Stimulated activated CD4-positive, alpha-beta T cell treated with anti-CD3 and anti-CD28 coated beads, TNF-alpha, amount 100 ng/mL, for 24 hours (primary cell): ENCODE data around the gene PLEKHM3.
"Not testable (repeated sequence)": the region's sequence is repeated elsewhere in the genome, so short reads cannot be mapped to it uniquely, and the experiment has no call there.

Source experiments
- DNase-seq, 3 experiments: peaks; one replicate each; pipeline ENCODE4 v3.0.0-alpha.2; 2020; ENCODE audit warnings: low read depth in 3 of 3

Gene PLEKHM3

DNA sequence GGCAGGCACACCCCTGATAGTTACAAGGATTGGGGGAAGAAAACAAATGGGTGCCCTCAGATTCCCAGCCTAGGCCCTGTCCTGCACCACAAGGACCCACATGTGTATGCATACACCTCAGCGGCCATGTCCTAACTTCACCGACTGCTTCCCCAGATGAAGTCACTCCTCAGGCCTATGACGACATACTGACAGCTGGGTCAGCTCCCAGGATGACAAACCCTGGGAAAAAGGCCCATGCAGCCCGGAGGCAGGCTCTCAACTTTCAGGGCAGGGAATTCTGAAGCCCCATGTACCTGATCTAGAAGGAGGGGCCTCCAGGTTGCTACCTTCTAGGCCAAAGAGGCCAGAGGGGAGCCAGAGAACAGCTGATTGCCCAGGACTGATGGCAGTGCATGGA, 11.0 kb upstream of the PLEKHM3 start:
- DNase-seq: no peak

DNA sequence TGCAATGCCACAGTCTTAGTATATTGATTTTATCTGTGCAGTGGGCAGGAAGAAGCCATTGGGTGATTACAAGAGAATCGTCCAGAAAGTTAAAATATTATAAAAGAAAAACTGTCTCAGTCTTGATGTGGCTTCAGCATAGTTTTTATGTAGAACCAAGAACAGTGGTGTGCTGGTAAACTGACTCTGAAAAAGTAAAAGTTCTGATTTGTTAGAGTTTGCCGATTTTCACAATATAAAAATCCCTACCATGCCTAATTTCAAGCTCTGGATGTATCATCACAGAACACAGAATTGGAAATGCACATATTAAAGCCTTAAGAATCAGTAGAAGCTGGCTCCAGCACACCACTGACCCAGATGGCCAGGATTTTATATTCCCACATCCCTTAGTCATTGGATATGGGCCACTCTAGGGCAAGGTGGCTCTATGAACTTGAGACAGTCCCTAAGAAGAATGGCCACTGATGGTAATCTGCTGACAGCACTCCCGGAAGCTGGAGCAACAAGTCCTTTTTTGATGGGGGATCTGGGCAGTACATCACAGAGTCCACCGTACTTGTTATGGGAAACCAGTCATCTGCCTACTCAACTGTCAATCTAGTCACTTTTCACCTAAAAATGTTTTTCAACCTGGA, 9.3 kb upstream of the PLEKHM3 start:
- no peak for DNase-seq

DNA sequence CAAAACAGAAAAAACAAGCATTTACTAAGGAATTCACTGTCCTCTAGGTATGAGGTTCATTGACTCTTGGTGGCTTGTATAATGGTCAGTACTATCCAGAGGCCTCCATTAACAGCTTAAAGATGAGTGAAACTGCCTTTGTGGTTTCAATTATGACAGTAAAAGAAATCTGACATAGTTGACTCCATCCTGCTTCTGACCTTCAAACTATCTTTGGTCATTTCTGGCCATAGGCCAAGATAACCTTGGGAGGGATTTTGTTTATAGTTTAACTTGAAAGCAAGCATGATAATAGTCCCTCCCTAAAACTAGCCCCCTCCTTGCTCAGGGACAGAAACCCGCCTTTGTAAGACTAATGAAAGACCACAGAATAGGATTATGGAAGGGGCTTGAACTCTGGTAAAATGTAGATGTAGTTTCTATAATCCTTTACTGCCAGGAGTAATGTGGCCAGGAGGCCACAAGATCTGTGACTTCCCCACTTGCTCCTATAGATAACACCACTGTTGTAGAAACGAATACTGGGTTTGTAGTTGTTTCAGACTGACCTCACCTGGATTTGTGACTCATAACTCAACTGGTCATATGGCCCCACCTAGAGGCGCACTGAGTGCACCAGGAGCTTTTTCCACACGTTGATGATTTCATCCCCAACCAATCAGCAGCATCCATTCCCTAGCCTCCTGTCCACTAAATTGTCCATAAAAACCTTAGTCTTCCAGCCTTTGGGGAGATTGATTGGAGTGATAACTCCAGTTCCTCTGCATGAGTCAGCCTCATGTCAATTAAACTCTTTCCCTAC, 8.6 kb upstream of the PLEKHM3 start:
- peak in 1 of 3 experiments; percentile 11 for DNase-seq

DNA sequence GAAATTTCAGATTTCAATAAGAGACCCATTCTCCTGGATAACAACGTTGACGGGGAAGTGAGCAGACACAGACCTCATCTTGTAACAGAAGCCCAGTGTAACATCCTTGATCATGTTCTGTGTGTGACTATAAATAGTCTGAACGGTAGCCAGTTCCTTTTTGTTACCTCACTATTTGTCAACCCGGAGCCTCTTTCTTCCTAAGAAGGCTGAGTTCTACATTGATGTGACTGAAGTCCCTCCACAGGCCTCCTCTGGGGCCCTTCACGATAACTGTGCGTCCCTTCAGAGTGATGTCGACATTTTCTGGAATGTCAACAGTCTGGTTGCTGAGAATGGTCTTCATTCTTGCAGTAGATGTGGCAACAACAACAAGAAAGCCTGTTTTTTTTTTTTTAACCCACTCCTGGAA, 6.3 kb upstream of the PLEKHM3 start:
- no peak for DNase-seq

DNA sequence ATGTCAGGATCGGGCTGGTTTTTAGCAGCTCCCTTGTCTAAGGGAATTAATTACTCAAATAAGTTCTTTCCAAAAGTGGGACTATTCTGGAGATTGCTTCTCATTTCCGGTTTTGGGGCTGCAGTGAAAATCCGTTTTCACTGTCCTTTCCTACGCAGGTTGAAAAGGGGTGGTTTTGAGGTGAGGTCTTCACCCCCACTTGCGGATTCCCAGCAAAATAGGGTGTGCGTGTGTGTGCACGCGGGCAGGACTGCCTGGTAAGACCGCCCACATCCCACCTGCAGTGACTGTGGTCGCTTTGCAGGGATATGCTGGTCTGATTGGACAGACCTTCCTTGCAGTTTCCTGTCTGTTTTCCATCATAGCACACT, 472 bp upstream of the PLEKHM3 start:
- DNase-seq: peak in 1 of 3 experiments; percentile 45

DNA sequence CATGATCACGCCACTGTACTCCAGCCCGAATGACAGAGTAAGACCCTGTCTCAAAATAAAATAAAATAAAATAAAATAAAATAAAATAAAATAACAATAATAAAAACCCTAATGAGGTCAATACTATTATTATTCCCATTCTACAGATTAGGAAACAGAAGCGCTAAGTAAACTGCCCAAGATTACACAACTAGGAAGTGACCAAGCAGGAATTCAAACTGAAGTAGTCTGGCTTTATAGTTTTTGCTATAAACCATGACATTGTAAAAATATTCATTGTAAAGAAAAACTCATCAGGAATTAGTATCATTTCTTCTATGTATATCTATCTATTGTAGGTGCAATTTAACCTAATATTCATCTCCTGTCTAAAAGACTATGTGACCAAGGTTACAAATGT, 1.2 kb downstream of the PLEKHM3 start:
- no peak for DNase-seq

DNA sequence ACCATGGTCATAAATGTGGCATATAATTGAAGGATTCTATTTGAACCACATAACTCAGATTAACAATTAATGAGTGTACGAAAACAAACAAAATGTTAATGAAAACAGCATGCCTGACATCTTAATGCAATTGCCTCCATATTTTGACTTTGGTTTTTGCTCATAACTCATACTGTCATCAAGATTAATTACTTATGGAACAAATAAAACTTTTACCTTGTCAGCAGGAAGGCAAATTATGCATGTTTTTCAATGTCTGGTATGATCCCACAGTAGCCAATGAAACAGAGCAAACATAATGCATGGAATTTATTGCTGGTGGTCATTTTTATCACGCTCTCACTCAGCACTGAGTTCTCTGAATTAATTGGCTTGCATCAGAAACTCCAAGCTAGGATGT, 5.1 kb downstream of the PLEKHM3 start:
- no peak for DNase-seq

DNA sequence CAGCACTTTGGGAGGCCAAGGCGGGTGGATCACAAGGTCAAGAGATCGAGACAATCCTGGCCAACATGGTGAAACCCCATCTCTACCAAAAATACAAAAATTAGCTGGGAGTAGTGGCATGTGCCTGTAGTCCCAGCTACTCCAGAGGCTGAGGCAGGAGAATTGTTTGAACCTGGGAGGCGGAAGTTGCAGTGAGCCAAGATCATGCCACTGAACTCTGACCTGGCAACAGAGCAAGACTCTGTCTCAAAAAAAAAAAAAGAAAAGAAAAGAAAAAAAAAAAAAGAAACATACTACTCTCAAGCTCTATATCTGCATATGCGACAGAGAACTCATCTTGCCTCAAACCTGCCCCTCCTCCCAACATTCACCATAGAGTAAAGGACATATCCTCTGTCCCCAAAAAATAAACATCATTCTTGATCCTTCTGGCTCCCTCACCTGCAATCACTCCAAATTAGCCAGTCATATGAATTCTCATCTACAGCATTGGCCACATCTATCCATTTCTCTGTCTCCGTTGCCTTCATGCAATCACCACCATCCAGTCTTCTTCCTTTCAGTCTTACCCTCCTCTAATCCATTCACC, 7.1 kb downstream of the PLEKHM3 start:
- not testable (repeated sequence) for DNase-seq

DNA sequence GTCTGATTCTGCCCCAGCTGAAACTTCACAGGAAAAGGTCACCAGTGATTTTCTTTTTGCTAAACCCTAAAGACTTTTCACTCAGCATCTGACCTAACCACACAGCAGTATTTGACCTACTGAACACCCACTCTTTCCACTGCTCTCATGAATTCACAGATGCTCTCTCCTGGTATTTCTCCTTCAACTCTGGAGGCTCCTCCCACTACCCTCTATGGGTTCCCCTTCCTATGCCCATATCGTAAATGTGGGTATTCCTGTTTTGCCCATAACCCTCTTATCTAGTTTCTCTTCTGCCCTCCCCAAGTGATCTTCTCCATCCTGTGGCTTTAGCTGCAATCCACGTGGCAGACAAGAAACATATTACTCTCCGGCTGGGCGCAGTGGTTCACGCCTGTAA, 7.6 kb downstream of the PLEKHM3 start:
- peak in 1 of 3 experiments; percentile 1 for DNase-seq

DNA sequence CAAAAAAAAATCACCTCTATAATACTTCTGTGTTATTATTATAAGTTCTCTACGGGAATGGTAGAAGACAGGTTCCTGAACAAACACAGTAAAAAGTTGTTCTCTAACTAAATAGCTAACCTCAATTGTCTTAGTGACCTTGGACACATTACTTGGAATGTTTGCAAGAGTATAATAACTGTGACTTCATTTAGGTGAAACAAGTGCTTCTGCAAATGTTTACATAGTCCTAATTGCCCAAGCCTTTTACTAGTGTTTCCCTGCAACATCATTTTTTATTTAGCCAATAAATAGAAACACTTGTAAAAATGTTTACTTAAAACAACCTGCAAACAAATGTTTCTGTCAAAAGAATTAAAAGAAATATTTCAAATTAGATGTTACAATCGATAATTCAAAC, 9.9 kb downstream of the PLEKHM3 start:
- DNase-seq: no peak

DNA sequence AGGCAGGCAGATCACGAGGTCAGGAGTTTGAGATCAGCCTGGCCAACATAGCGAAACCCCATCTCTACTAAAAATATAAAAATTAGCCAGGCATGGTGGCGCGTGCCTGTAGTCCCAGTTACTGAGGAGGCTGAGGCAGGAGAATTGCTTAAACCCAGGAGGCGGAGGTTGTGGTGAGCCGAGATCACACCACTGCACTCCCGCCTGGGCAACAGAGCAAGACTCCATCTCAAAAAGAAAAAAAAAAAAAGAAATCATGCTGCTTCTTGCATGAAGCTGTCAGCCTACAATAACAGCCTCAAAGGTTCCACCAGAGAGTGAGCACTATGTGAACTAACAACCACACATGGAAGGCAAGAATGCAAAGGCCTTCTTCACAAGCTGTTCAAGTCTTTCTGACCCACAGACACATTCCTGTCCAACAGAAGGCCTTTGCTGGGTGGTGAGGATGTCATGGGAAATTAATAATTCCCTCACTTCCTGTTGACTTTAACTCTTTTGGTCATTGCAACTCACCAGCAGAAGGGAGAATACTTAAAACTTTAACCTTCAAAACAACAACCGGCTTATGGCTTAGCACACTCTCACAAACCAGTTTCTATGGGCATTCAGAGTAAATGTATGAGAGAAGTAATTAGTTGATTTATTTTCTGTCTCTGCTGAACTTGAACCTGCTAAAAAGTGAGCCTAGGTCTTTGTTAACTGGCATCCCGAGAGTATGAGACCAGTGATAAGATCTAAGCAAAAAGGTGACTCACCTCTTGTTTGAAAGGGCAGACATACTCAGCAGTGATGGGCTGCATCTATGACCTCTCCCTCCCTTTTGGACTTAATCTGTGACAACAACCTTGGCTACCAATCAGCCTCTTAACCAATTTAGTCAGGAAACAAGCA, 11.8 kb downstream of the PLEKHM3 start:
- DNase-seq: no peak

DNA sequence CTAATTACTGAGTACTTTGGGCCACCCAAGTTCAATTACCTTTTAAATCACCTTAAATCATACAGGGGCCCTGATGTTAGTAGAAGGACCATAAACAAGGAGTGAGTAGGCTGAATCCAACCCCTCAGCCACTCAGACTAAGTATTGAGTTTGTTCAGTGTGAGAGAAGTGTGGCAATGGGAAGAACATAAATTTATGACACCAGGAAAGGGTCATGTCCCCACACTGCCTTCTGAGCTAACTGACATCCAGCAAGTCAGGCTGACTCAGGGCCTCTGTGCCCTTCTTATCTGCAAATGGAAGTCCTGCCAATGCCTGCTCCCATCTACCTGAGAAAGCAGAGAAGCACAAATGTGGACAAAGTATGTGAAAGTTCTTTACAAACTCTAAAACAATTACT, 12.9 kb downstream of the PLEKHM3 start:
- no peak for DNase-seq

DNA sequence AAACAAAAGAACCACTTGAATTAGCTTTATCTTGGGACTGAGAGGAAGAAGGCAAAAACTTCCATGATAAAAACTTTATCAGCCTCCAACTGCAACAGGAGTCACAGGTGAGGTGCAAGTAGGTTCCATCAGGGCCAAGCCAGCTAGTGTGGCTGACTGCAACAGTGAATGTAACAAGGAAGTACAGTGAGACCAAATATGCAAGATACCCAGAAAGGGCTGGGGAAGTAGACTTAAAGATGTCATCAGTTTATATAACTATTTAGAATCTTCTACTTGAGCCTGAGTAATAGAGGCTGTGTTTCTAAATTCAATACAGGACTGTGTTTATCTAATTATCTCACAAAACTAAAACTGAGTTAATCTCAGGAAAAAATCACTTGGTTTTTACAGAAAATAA, 14.8 kb downstream of the PLEKHM3 start:
- DNase-seq: no peak

DNA sequence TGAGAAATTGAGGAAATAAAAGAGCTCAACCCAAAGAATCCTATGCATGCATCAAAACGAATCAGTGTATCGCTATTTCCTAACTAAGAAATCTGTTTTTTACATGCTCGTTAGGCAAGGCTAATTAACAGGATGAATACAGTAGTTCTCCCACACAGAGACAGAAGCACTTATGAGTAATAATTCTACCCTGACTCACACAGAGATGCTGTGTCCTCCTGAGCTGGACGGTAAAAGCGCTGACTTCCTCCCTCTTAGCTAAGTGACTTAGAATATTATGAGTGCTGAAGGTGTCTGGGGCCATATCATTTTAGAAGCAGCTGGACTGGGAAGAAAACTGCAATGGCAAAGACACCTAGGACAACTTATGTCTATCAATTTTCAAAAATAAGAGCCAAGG, 18.5 kb downstream of the PLEKHM3 start:
- DNase-seq: no peak

DNA sequence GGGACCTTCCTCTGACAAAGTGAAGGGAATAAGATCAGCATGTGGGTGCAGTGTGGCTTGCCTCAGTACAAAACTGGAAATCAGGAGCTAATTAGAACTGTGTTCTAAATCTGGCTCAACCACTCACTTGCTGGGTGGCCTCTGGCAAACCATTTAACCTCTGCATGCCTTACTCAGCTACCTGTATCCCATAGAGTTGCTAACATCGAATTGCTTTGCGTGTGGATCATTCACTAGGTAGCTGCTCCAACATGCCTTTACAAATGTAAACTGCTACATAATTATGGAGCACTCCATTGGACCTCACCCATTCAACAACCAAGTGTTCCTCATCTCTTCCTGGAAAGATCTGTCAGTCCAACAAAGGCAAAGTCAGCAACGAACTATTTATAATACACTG, 19.0 kb downstream of the PLEKHM3 start:
- no peak for DNase-seq

DNA sequence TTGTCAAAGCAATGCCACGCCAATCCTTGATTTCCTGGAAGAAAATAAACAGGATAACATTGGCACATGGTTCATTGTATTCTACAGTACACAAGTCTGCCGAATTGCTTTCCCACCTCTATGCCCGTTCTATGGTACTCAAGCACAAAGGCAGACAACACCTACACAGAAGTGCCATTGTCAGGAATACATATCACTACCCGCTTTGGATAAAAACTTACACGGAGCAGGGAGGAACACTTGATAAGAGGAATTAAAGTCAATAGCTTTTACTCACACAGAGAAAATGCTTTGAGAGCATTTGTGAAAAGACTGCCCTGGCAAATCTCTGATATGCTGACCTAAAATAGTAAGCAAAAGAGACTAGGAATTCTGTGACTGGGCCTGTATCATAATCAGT, 23.4 kb downstream of the PLEKHM3 start:
- no peak for DNase-seq

DNA sequence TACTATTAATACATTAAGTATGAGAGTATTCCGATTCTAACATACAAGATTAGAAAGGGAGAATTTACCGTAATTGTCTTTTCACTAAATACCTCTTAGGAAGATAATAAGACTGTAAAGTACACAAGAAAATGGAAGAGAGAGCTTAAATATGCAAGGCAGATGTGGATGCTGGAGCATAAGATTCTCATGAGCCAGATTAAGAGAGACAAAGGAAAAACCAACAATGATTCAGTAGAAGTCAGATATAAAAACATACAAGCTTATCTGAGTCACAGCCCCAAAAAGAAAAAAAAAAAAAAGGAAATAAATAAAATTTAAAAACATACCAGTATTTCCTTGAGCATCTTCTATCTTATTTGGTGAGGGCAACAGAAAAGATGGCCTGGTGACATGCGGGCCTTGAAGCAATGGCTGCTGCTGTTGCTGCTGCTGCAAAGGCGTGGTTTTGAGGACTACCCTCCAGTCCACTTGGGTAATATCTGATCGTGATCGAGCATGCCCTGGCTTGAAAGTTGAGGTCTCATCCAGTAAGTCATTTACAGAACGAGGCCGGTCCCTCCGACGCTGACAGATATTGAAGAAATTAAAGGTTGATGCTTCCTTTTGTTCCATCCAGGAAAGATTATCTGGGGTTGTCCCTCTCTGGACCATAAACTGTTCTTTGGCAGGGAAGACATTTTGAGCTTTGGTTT, 24.5 kb downstream of the PLEKHM3 start:
- no peak for DNase-seq

DNA sequence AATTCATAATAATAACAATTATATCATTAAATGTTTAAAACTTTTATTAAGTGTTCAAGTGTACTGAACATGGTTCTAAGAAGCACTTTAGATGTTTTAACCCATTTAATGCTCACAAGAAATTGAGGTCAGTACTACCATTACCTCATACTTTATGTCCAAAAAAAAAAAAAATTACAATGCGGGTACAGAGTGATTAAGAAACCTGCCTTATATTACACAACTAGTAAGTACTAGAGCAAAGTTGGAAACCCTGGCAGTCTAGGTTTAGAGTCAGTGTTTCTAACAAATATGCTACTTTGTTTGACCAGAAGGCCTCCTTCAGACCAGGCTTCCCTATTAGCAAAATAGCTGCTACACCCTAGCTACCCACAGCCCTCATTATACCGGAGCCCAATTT, 28.5 kb downstream of the PLEKHM3 start:
- no peak for DNase-seq

DNA sequence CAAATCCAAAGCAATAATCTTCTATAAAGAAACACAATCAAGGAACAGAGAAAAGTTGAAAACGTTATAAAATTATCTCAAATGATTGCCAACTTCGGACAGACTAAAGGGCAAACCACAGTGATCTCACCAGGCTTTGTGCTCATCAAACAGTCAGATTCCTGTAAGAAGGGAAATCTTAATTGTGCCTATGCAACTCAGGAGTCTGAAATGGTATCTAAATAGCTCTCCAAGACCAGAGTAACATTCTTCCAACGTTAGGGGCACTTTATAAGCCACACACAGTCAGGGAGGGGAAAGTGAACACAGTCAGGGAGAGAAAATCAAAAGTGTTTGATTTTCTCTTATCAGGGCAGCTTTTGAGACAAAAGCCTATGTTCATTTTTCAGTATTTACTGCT, 29.4 kb downstream of the PLEKHM3 start:
- no peak for DNase-seq

DNA sequence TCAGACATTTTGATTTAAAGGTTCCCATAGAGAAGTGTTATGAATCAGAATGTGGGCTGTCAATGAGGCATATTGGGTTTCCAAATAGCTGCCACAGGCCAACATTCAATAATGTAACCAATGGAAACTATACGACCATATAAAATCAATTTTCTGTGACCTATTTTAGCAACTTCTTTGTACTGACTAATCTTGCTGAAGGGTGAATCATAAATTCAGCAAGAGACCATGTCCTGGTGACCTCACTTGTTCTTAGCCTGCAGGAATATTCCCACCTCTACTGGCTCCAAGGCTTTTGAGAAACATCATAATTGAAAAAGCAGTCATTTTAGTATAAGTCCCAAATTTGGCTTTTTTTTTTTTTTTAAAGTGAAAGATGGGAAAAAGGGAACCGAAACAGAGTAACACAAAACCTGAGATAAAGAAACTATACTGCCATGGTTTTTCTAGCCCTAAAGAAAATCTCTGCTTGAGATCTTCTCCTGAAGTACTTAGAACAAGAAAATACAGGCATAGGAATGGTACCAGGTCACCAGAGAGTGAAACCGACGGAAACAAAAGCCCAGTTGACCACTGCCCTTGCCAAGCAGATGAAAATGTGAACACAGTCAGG, 32.1 kb downstream of the PLEKHM3 start:
- no peak for DNase-seq

DNA sequence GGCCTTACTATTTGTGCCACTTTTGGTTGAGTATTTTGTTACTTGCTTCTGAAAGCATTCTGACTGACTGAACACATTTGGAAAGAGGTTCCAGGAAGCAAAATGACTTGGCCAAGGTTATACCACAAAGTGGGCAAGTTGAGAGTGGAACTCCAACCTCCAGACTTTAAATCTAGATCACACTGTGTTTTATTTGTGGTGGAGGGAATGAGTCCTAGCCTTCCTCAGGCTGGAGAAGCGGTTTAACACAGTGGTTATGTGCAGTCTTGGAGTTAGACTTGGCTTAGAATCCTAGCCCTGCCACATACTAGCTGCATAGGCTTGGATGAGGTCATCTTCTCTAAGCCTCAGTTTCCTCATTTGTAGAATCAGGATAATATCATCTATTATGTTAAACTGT, 33.4 kb downstream of the PLEKHM3 start:
- DNase-seq: no peak
